ENCODE measurements around the gene RPS21.

Gene RPS21

DNA sequence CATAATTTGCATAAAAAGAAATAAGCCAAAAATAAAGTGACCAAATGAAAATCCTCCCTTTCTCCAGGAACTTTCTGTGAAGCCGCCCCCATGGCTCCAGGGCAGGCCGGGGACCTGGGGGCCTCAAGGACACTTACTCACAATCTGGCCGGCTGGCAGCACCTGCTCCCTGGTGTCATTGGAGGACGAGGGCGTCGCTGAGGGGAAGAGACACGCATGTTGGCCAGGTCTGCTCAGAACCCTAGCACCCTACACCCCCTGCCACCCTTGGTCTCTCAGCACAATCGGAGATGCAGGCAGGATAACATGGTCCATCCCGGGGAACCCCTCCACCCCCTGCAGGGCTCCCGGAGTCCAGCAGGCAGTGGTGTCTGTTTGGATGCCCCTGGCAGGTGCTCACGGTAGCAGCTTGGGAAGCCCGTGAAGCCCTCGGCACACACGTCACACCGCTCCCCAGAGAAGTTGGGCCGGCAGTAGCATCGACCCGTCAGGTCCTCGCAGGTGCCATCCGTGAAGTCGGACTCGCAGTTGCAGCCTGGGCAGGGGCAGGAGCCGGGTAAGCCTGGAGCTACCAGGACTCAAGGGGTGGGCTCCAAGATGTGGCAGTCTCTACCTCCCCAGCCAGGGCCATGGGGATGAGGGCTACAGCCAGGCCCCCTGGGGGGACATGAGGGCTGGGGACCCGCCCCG lies 41.1 kb upstream of the RPS21 start:
- Histone ChIP-seq H2AFZ (ENCODE audit: low read length) (no peak overlapping the region), H3K9me2 (replicated peaks; ENCODE audit: low read depth, low read length) (no peaks in the 10 kb centered on the region), H3K4me1 (ENCODE audit: insufficient read depth, low read length, poor library complexity, severe bottlenecking) (no peaks in the 10 kb centered on the region), H3K4me3 (ENCODE audit: low read length, poor library complexity, severe bottlenecking) (no peak overlapping the region), H3K4me2 (ENCODE audit: low read depth, low read length, poor library complexity, severe bottlenecking) (no peak overlapping the region), H3K79me2 (ENCODE audit: insufficient read depth, low read length) (no peaks in the 10 kb centered on the region), H3K36me3 (ENCODE audit: insufficient read depth, low read length) (no peaks in the 10 kb centered on the region), H3K27me3 (ENCODE audit: insufficient read depth, low read length, poor library complexity, severe bottlenecking) (no peaks in the 10 kb centered on the region), H3F3A (ENCODE audit: low read depth) (no peaks in the 10 kb centered on the region), H3K9ac (ENCODE audit: low read depth, low read length, poor library complexity, severe bottlenecking) (no peak overlapping the region), H3K9me3 (ENCODE audit: insufficient read depth, low read depth, low read length) (no peaks in the 10 kb centered on the region), H4K20me1 (ENCODE audit: insufficient read depth, low read length, poor library complexity, severe bottlenecking) (no peaks in the 10 kb centered on the region)
- TF ChIP-seq, protein P1, sequence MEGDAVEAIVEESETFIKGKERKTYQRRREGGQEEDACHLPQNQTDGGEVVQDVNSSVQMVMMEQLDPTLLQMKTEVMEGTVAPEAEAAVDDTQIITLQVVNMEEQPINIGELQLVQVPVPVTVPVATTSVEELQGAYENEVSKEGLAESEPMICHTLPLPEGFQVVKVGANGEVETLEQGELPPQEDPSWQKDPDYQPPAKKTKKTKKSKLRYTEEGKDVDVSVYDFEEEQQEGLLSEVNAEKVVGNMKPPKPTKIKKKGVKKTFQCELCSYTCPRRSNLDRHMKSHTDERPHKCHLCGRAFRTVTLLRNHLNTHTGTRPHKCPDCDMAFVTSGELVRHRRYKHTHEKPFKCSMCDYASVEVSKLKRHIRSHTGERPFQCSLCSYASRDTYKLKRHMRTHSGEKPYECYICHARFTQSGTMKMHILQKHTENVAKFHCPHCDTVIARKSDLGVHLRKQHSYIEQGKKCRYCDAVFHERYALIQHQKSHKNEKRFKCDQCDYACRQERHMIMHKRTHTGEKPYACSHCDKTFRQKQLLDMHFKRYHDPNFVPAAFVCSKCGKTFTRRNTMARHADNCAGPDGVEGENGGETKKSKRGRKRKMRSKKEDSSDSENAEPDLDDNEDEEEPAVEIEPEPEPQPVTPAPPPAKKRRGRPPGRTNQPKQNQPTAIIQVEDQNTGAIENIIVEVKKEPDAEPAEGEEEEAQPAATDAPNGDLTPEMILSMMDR (conservative IDR thresholded peaks at IDR 0.05; ENCODE audit: low read length) = no peak
- TF ChIP-seq EZH2phosphoT487 (IDR thresholded peaks at IDR 0.05; ENCODE audit: borderline replicate concordance) = no peak

DNA sequence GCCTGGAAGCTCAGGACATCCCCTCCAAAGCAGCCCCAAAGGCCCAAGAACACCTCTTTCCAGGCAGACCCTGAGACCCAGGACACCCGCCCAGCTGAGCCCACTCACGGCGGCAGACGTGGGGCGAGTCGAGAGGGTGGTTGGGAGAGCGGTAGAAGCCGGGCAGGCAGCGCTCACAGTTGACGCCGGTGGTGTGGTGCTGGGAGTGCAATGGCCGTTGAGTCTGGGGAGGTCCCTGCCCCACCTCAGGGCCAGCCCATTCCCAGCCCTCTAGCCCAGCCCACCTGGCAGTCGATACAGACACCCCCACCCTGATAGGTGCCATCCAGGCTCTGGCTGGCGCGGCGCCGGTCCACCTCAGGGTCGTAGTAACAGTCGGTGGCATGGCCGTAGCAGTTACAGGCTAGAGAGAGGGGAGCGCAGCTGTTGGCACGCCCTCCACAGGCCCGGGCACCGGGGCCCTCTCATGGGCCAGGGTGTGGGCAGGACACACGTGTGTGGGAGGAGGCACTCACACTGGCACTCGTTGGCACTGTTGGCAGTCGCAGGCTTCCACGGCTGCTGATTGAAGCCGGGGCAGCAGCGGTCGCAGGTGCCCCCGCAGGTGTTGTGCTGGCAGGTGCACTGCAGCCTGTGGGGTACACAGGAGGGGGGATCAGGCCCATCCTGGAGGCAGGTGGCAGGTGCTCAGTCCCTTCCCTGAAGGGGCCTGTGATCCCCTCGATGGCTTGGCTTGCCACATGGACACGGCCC lies 40.3 kb upstream of the RPS21 start:
- H2AFZ ChIP-seq (ENCODE audit: low read length) = no peak overlapping the region
- H3K9me2 ChIP-seq (replicated peaks; ENCODE audit: low read depth, low read length) = no peaks in the 10 kb centered on the region
- no peaks in the 10 kb centered on the region for H4K20me1 ChIP-seq (ENCODE audit: insufficient read depth, low read length, poor library complexity, severe bottlenecking)
- no peak overlapping the region for H3K9ac ChIP-seq (ENCODE audit: low read depth, low read length, poor library complexity, severe bottlenecking)
- no peaks in the 10 kb centered on the region for H3K79me2 ChIP-seq (ENCODE audit: insufficient read depth, low read length)
- no peak overlapping the region for H3K4me3 ChIP-seq (ENCODE audit: low read length, poor library complexity, severe bottlenecking)
- no peak overlapping the region for H3K4me2 ChIP-seq (ENCODE audit: low read depth, low read length, poor library complexity, severe bottlenecking)
- no peak for TF ChIP-seq EZH2phosphoT487 (IDR thresholded peaks at IDR 0.05; ENCODE audit: borderline replicate concordance)
- TF ChIP-seq, protein P1 (conservative IDR thresholded peaks at IDR 0.05; ENCODE audit: low read length) = no peak
- no peaks in the 10 kb centered on the region for H3K27me3 ChIP-seq (ENCODE audit: insufficient read depth, low read length, poor library complexity, severe bottlenecking)
- no peaks in the 10 kb centered on the region for H3F3A ChIP-seq (ENCODE audit: low read depth)
- H3K9me3 ChIP-seq (ENCODE audit: insufficient read depth, low read depth, low read length) = no peaks in the 10 kb centered on the region
- H3K4me1 ChIP-seq (ENCODE audit: insufficient read depth, low read length, poor library complexity, severe bottlenecking) = no peaks in the 10 kb centered on the region
- H3K36me3 ChIP-seq (ENCODE audit: insufficient read depth, low read length) = no peaks in the 10 kb centered on the region

DNA sequence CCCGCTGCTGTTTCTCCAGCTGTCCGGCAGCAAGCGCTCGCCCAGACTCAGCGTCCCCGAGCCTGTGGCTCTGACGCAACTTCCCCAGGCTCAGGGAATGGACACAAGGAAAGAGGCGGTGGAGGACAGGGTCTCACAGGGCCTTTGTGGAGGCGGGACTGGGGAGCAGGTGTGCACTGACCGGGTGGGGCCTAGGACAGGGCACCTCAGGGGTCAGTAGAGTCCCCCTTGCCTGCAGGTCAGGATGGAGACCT lies 39.8 kb upstream of the RPS21 start:
- Histone ChIP-seq H3K27me3 (ENCODE audit: insufficient read depth, low read length, poor library complexity, severe bottlenecking) (no peaks in the 10 kb centered on the region), H3K9me3 (ENCODE audit: insufficient read depth, low read depth, low read length) (no peaks in the 10 kb centered on the region), H3K36me3 (ENCODE audit: insufficient read depth, low read length) (no peaks in the 10 kb centered on the region), H3F3A (ENCODE audit: low read depth) (no peaks in the 10 kb centered on the region), H3K9me2 (replicated peaks; ENCODE audit: low read depth, low read length) (no peaks in the 10 kb centered on the region), H3K79me2 (ENCODE audit: insufficient read depth, low read length) (no peaks in the 10 kb centered on the region), H3K4me1 (ENCODE audit: insufficient read depth, low read length, poor library complexity, severe bottlenecking) (no peaks in the 10 kb centered on the region), H2AFZ (ENCODE audit: low read length) (no peak overlapping the region), H3K4me3 (ENCODE audit: low read length, poor library complexity, severe bottlenecking) (no peak overlapping the region), H3K4me2 (ENCODE audit: low read depth, low read length, poor library complexity, severe bottlenecking) (no peak overlapping the region), H4K20me1 (ENCODE audit: insufficient read depth, low read length, poor library complexity, severe bottlenecking) (no peaks in the 10 kb centered on the region), H3K9ac (ENCODE audit: low read depth, low read length, poor library complexity, severe bottlenecking) (no peak overlapping the region)
- TF ChIP-seq, protein P1 (conservative IDR thresholded peaks at IDR 0.05; ENCODE audit: low read length) = no peak
- TF ChIP-seq EZH2phosphoT487 (IDR thresholded peaks at IDR 0.05; ENCODE audit: borderline replicate concordance) = no peak

All from Loucy (cell line).